H9 (cell line): Measurements from ENCODE around the gene DNHD1. TPM values are rescaled to one million over a fixed set of nuclear protein-coding genes. Genes with fewer than 3 reads are reported as not detected.

Experiments used
- DNase-seq: peaks from one replicate; pipeline ENCODE4 v3.0.0-alpha.2; 2017
- H2AFZ ChIP-seq: one replicate; pipeline ENCODE4 v1.6.1; 2013; ENCODE audit warnings: mild to moderate bottlenecking, low read length, control low read depth, moderate library complexity
- H2AK5ac ChIP-seq: 2 replicates; pipeline ENCODE4 v1.6.1; 2013; ENCODE audit warnings: low read length, control low read depth, mixed read lengths; ENCODE audit not compliant: insufficient read length
- H2BK120ac ChIP-seq: one replicate; pipeline ENCODE4 v1.6.1; 2013; ENCODE audit warnings: low read depth, mild to moderate bottlenecking, low read length, control low read depth, inconsistent platforms; ENCODE audit not compliant: poor library complexity, severe bottlenecking
- H2BK12ac ChIP-seq: 2 replicates; pipeline ENCODE4 v1.6.1; 2013; ENCODE audit warnings: low read length, control low read depth, mixed read lengths, low read depth; ENCODE audit not compliant: insufficient read length
- H2BK15ac ChIP-seq: 2 replicates; pipeline ENCODE4 v1.6.1; 2013; ENCODE audit warnings: low read depth, low read length, control low read depth
- H2BK20ac ChIP-seq: one replicate; pipeline ENCODE4 v1.6.1; 2013; ENCODE audit warnings: low read depth, mild to moderate bottlenecking, low read length, control low read depth, inconsistent platforms; ENCODE audit not compliant: poor library complexity, severe bottlenecking
- H2BK5ac ChIP-seq: 2 replicates; pipeline ENCODE4 v1.6.1; 2013; ENCODE audit warnings: low read length, control low read depth, mixed read lengths; ENCODE audit not compliant: insufficient read length
- H3K14ac ChIP-seq: 2 replicates; pipeline ENCODE4 v1.6.1; 2013; ENCODE audit warnings: low read length, control low read depth; ENCODE audit not compliant: insufficient read depth
- H3K18ac ChIP-seq: 2 replicates; pipeline ENCODE4 v1.6.1; 2013; ENCODE audit warnings: low read depth, mild to moderate bottlenecking, mixed read lengths, low read length, control low read depth; ENCODE audit not compliant: insufficient read length
- H3K23ac ChIP-seq: 2 replicates; pipeline ENCODE4 v1.6.1; 2013; ENCODE audit warnings: low read length, control low read depth, mixed read lengths, low read depth; ENCODE audit not compliant: insufficient read length
- H3K23me2 ChIP-seq: 2 replicates; pipeline ENCODE4 v1.6.1; 2013; ENCODE audit warnings: low read depth, mild to moderate bottlenecking, mixed read lengths, low read length, control low read depth; ENCODE audit not compliant: insufficient read length, poor library complexity, severe bottlenecking
- H3K27ac ChIP-seq: 2 replicates; pipeline ENCODE4 v1.5.1; 2013; ENCODE audit warnings: low read length, control low read depth, mixed read lengths, low read depth; ENCODE audit not compliant: insufficient read length
- H3K27me3 ChIP-seq: 2 replicates; pipeline ENCODE4 v1.6.1; 2013; ENCODE audit warnings: low read length, control low read depth, inconsistent platforms; ENCODE audit not compliant: insufficient read depth
- H3K4ac ChIP-seq: 2 replicates; pipeline ENCODE4 v1.6.1; 2013; ENCODE audit warnings: low read depth, mild to moderate bottlenecking, control low read depth, inconsistent platforms, low read length, moderate library complexity
- H3K4me1 ChIP-seq: 2 replicates; pipeline ENCODE4 v1.6.1; 2013; ENCODE audit warnings: low read length, control low read depth, inconsistent platforms; ENCODE audit not compliant: insufficient read depth
- H3K4me2 ChIP-seq: 2 replicates; pipeline ENCODE4 v1.6.1; 2013; ENCODE audit warnings: low read length, control low read depth, mixed read lengths; ENCODE audit not compliant: insufficient read length, insufficient read depth
- H3K56ac ChIP-seq: 2 replicates; pipeline ENCODE4 v1.6.1; 2013; ENCODE audit warnings: low read depth, mild to moderate bottlenecking, mixed read lengths, low read length, control low read depth; ENCODE audit not compliant: insufficient read length
- H3K79me1 ChIP-seq: 2 replicates; pipeline ENCODE4 v1.6.1; 2013; ENCODE audit warnings: low read depth, mild to moderate bottlenecking, moderate library complexity, low read length, control low read depth, inconsistent platforms; ENCODE audit not compliant: insufficient read depth, poor library complexity, severe bottlenecking
- H3K79me2 ChIP-seq: 2 replicates; pipeline ENCODE4 v1.6.1; 2013; ENCODE audit warnings: low read length, control low read depth, inconsistent platforms; ENCODE audit not compliant: insufficient read depth
- H3K9ac ChIP-seq: 2 replicates; pipeline ENCODE4 v1.6.1; 2013; ENCODE audit warnings: low read length, control low read depth, mixed read lengths; ENCODE audit not compliant: insufficient read length; ENCODE audit errors: extremely low read depth
- H3K9me3 ChIP-seq: one replicate; pipeline ENCODE4 v1.6.1; 2013; ENCODE audit warnings: low read depth, low read length, inconsistent platforms; ENCODE audit not compliant: control insufficient read depth
- H3T11ph ChIP-seq: one replicate; pipeline ENCODE4 v1.6.1; 2013; ENCODE audit warnings: mild to moderate bottlenecking, low read length, control low read depth, inconsistent platforms
- H4K20me1 ChIP-seq: one replicate; pipeline ENCODE4 v1.6.1; 2013; ENCODE audit not compliant: control insufficient read depth, insufficient read length, insufficient read depth
- H4K5ac ChIP-seq: 2 replicates; pipeline ENCODE4 v1.6.1; 2013; ENCODE audit warnings: low read depth, mild to moderate bottlenecking, mixed read lengths, low read length, control low read depth; ENCODE audit not compliant: insufficient read length
- H4K8ac ChIP-seq: replicated peaks from 2 replicates; pipeline ENCODE4 v1.6.1; 2013; ENCODE audit warnings: low read length, control low read depth, mixed read lengths, low read depth; ENCODE audit not compliant: insufficient read length
- H4K91ac ChIP-seq: 2 replicates; pipeline ENCODE4 v1.6.1; 2013; ENCODE audit warnings: low read depth, mild to moderate bottlenecking, moderate library complexity, mixed read lengths, low read length, control low read depth; ENCODE audit not compliant: insufficient read length
- H3K27ac Mint-ChIP-seq, 3 experiments: 2 replicates in 2 of 3; 3 replicates in 1 of 3; pipeline ENCODE4 v1.8.0; 2020 to 2021; ENCODE audit warnings: mixed read lengths in 3 of 3, mild to moderate bottlenecking in 1 of 3, moderate library complexity in 1 of 3
- H3K27me3 Mint-ChIP-seq: 2 replicates; pipeline ENCODE4 v1.8.0; 2021; ENCODE audit warnings: low read depth, mild to moderate bottlenecking, moderate library complexity, mixed read lengths
- H3K36me3 Mint-ChIP-seq, 3 experiments: 2 replicates in 2 of 3; 3 replicates in 1 of 3; pipeline ENCODE4 v1.8.0; 2020 to 2021; ENCODE audit warnings: low read depth in 3 of 3, mixed read lengths in 3 of 3; ENCODE audit not compliant: insufficient read depth in 1 of 3
- H3K4me1 Mint-ChIP-seq, 2 experiments: 2 replicates each; pipeline ENCODE4 v1.8.0; 2020; ENCODE audit warnings: mixed read lengths in 2 of 2
- H3K4me3 Mint-ChIP-seq, 2 experiments: 2 replicates in 1 of 2; 3 replicates in 1 of 2; pipeline ENCODE4 v1.8.0; 2020 to 2021; ENCODE audit warnings: mild to moderate bottlenecking in 2 of 2, mixed read lengths in 2 of 2, moderate library complexity in 1 of 2
- H3K9me3 Mint-ChIP-seq, 2 experiments: 2 replicates in 1 of 2; 3 replicates in 1 of 2; pipeline ENCODE4 v1.8.0; 2020; ENCODE audit warnings: mild to moderate bottlenecking in 2 of 2, mixed read lengths in 2 of 2, moderate library complexity in 1 of 2
- CTCF ChIP-seq: fragments of 200-600 bp; sonication (generic); conservative IDR thresholded peaks from 3 replicates; pipeline ENCODE4 v1.8.0; 2021; ENCODE audit warnings: antibody characterized with exemption, mild to moderate bottlenecking
- WGBS: extraction: QIAGEN DNeasy Blood & Tissue Kit; methylation state at CpG from one replicate; pipeline ENCODE4 v1.1.7; 2013; ENCODE audit warnings: missing lambda C conversion rate, low lambda C conversion rate, mixed read lengths; ENCODE audit not compliant: insufficient read length; ENCODE audit errors: extremely low coverage; 5-methylcytosine and 5-hydroxymethylcytosine counted together
- total RNA-seq: library from RNA; stranded (reverse); gene quantifications from 2 replicates; pipeline ENCODE4 v1.2.1, GENCODE V29; 2021

DNHD1 gene
- total RNA-seq, 1 experiment from 2014 or later = 3.5 TPM

DNA sequence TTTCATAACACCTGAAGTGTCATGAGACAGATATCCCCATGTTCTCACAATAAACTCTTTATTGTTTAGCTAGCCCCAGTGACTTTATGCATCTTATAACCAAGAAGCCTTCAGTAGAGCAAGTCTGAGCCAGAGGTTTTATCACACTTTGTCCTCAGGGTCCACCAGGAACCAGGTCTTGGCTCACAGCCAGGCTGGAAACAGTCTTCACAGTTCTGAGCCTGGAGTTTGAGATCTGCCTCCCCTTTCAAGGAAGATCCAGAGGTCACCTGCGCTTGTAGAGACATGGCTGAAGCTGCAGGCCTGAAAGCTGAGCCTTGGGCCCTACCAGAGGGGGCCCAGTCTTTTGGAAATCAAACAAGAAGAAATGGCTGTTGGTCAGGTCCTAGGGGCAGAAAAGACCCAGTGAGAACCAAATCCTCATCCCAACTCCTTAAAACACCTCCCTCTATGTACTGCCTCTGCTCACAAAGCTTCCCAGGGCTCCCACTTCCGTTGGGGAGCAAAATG, 102.9 kb downstream of the DNHD1 start:
- Histone ChIP-seq H3K18ac (no peak overlapping the region), H2BK20ac (no peak overlapping the region), H4K5ac (no peak overlapping the region), H3K9ac (no peak overlapping the region), H3T11ph (no peak overlapping the region), H3K9me3 (no peaks in the 10 kb centered on the region), H4K91ac (no peak overlapping the region), H2BK120ac (no peak overlapping the region), H2AK5ac (no peak overlapping the region), H3K4me1 (peaks cover 3% of the 10 kb centered on the region; the same call in 1 of the 2 replicates), H3K4me2 (no peak overlapping the region), H3K27me3 (no peaks in the 10 kb centered on the region), H2BK5ac (no peak overlapping the region), H3K79me2 (peaks cover 7% of the 10 kb centered on the region; the same call in 1 of the 2 replicates), H3K4ac (no peak overlapping the region), H3K27ac (no peak overlapping the region), H4K8ac (no peak overlapping the region), H4K20me1 (no peaks in the 10 kb centered on the region), H2AFZ (no peak overlapping the region), H2BK15ac (no peak overlapping the region), H3K56ac (no peak overlapping the region), H3K14ac (no peak overlapping the region), H3K23me2 (peaks cover 15% of the 10 kb centered on the region), H2BK12ac (no peak overlapping the region), H3K79me1 (no peaks in the 10 kb centered on the region), H3K23ac (no peak overlapping the region)
- Mint-ChIP-seq H3K27ac (no peak overlapping the region), H3K4me3 (no peak overlapping the region), H3K4me1 (no peaks in the 10 kb centered on the region; a peak in 1 of 4 replicates), H3K9me3 (no peaks in the 10 kb centered on the region), H3K36me3 (peaks cover 6 to 43% (median 25%) of the 10 kb centered on the region in 3 experiments; a peak in 6 of 7 replicates), H3K27me3 (no peaks in the 10 kb centered on the region)
- no CpG with 5 or more reads among the region's 2 CpGs for WGBS
- TF ChIP-seq CTCF = no peak
- DNase-seq = no peak
